C4-2B (cell line): ENCODE data around the gene MAP2K3.

Experiments
- ZFX ChIP-seq: fragments of 450-650 bp; IDR thresholded peaks from 2 replicates; pipeline ENCODE4 v1.6.1; 2017
- TF ChIP-seq, protein P1 (sequence below): fragments of 450-650 bp; conservative IDR thresholded peaks from 2 replicates; pipeline ENCODE4 v1.5.1; 2017; ENCODE audit warnings: mild to moderate bottlenecking

DNA sequence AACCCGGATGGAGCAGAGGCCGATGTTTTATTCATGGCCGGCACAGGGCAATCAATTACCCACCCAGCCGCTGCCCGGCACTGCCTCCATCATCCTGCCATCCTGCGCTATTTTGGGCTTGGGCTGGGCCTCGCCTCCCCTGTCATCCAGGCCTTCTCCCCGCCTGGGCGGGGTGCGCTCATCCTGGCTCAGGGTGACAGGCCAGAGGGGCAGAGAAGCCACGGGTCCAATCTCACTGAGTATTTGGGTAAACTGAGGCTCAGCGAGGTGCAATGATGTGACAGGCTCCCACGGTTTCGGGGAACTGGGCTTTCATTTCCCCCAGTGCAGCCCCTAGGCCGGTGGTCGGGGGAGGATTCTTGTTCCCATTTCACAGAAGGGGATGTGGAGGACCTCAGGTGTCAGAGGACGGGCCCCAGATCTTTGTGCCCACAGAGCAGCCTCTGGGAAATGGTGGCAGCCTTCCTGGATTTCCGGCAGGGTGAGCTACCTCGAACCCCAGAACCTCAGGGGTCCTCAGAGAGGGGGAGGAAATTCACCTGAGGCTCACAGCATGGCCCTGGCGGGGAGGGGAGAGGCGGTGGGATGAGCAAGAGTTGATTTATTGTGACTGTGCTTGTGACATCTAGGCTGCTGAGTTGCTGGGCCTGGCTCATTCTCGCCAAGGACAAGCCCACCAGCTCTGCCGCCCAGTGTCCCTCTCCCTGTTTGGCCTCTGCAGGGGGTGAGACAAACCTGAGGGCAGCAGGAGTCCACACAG, 67.9 kb downstream of the MAP2K3 start:
- TF ChIP-seq, protein P1, sequence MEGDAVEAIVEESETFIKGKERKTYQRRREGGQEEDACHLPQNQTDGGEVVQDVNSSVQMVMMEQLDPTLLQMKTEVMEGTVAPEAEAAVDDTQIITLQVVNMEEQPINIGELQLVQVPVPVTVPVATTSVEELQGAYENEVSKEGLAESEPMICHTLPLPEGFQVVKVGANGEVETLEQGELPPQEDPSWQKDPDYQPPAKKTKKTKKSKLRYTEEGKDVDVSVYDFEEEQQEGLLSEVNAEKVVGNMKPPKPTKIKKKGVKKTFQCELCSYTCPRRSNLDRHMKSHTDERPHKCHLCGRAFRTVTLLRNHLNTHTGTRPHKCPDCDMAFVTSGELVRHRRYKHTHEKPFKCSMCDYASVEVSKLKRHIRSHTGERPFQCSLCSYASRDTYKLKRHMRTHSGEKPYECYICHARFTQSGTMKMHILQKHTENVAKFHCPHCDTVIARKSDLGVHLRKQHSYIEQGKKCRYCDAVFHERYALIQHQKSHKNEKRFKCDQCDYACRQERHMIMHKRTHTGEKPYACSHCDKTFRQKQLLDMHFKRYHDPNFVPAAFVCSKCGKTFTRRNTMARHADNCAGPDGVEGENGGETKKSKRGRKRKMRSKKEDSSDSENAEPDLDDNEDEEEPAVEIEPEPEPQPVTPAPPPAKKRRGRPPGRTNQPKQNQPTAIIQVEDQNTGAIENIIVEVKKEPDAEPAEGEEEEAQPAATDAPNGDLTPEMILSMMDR = no peak
- no peak for TF ChIP-seq ZFX
